ENCODE results near the gene MYO1F. TPM values are rescaled to one million over a fixed set of nuclear protein-coding genes. Genes with fewer than 3 reads are reported as not detected.

Gene MYO1F
- total and polyA plus RNA-seq, 10 of the 15 experiments (the other 5 are each of a cell fraction or from before 2014, with no cell fraction given), result 3.5 to 49.4 (median 31.3) TPM

GRCh38 chr19:8529369-8530006 is 47.8 kb downstream of the MYO1F start (continued):
- no peak for TF ChIP-seq ZNF687 (IDR thresholded peaks at IDR 0.05)

DNA sequence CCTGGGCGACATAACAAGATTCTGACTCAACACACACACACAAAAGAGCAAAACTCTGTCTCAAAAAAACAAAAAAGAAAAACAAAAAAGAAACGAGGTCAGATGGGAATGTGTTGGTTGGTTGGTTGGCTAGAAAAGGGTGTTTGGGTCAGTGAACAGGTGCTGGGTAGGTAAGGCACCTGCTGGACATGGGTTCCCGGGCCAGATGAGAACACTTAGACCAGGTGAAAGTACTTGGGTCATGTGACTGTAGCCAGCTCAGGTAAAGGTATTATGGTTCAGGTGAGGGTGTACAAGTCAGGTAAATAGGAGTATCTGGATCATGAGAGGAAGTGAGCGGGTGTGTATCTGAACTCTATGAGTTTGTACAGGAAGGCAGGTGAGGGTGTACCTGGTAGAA is 48.7 kb downstream of the MYO1F start:
- Histone ChIP-seq H3K9me3 (replicated peaks; ENCODE audit: control insufficient read depth, insufficient read depth, low read length) (no peaks in the 10 kb centered on the region; the same call in 2 of the 3 replicates), H3K36me3 (ENCODE audit: control insufficient read depth in 2 of 2, insufficient read depth in 2 of 2, low read length in 1 of 2) (no peaks in the 10 kb centered on the region), H3K4me3 (no peak overlapping the region), H3K27me3 (replicated peaks in 1 of 2; ENCODE audit: control insufficient read depth in 2 of 2, insufficient read depth in 2 of 2, low read length in 1 of 2) (no peaks in the 10 kb centered on the region), H3K27ac (ENCODE audit: control insufficient read depth, insufficient read depth) (no peak overlapping the region), H3K4me2 (ENCODE audit: control insufficient read depth, insufficient read depth) (no peak overlapping the region), H2AFZ (ENCODE audit: control insufficient read depth, low read depth, low read length) (no peak overlapping the region), H3K4me1 (ENCODE audit: control insufficient read depth, insufficient read depth, low read length) (no peaks in the 10 kb centered on the region), H4K20me1 (ENCODE audit: control insufficient read depth, insufficient read depth) (no peaks in the 10 kb centered on the region), H3K79me2 (ENCODE audit: control insufficient read depth, insufficient read depth, low read length) (no peaks in the 10 kb centered on the region), H3K9ac (ENCODE audit: control insufficient read depth, insufficient read depth, low read length) (no peak overlapping the region)
- SMC1A ChIA-PET (ENCODE audit: uncharacterized antibody, unreplicated experiment), result no interaction called here
- WGBS (ENCODE audit: insufficient coverage, insufficient replicate concordance, low lambda C conversion rate, missing lambda C conversion rate), result 73% methylated on average over 4 of the region's 4 CpGs
- ATAC-seq, result no peak
- CTCF ChIA-PET, result no interaction called here
- POLR2A ChIA-PET, result no interaction called here
- DNase-seq (ENCODE audit: low read depth, low spot score), result no peak
- in situ Hi-C loops (cut with MboI) (no loop called here), intact Hi-C loops (cut with micrococcal nuclease; ENCODE audit: unreplicated experiment) (no loop called here)
- no peak for FAIRE-seq
- RAD21 ChIA-PET (ENCODE audit: unreplicated experiment), result no interaction called here
- no TSS peak for BruUV-seq (replicated peaks)
- TF ChIP-seq USF1 (IDR thresholded peaks at IDR 0.05; ENCODE audit: borderline replicate concordance, extremely low read length, insufficient read depth, low read depth, low read length) (no peak), ZSCAN29 (IDR thresholded peaks at IDR 0.05) (no peak), IRF5 (IDR thresholded peaks at IDR 0.05; ENCODE audit: borderline replicate concordance) (no peak), ZZZ3 (IDR thresholded peaks at IDR 0.05; ENCODE audit: control insufficient read depth, insufficient read length, low read depth) (no peak), TAF1 (IDR thresholded peaks at IDR 0.05; ENCODE audit: borderline replicate concordance, low read depth, low read length) (no peak), POLR2AphosphoS5 (IDR thresholded peaks at IDR 0.05; ENCODE audit: low read length) (no peak), SP1 (IDR thresholded peaks at IDR 0.05; ENCODE audit: low read depth, low read length) (no peak), MEF2A (IDR thresholded peaks at IDR 0.05; ENCODE audit: insufficient read depth, low read depth, low read length) (no peak), RAD21 (IDR thresholded peaks at IDR 0.05; ENCODE audit: insufficient read depth, low read depth, low read length) (no peak), NR2C1 (IDR thresholded peaks at IDR 0.05) (no peak), NFIC (IDR thresholded peaks at IDR 0.05; ENCODE audit: low read depth, low read length) (no peak), NFYB (IDR thresholded peaks at IDR 0.05; ENCODE audit: insufficient read depth, low read depth, low read length) (no peak)
- TF ChIP-seq, protein P1, sequence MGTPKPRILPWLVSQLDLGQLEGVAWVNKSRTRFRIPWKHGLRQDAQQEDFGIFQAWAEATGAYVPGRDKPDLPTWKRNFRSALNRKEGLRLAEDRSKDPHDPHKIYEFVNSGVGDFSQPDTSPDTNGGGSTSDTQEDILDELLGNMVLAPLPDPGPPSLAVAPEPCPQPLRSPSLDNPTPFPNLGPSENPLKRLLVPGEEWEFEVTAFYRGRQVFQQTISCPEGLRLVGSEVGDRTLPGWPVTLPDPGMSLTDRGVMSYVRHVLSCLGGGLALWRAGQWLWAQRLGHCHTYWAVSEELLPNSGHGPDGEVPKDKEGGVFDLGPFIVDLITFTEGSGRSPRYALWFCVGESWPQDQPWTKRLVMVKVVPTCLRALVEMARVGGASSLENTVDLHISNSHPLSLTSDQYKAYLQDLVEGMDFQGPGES (IDR thresholded peaks at IDR 0.05), result no peak
